HCT116 (cell line): Measurements from ENCODE around the gene PRSS1. TPM values are rescaled to one million over a fixed set of nuclear protein-coding genes. Genes with fewer than 3 reads are reported as not detected.

Experiments
- ATAC-seq: fragments of 200-7000 bp; cut with Tn5 transposase; 2 replicates; pipeline ENCODE4 v1.9.1; 2020; ENCODE audit warnings: mild to moderate bottlenecking, moderate library complexity
- BruUV-seq: library from RNA; stranded (reverse); fragments of 400-500 nt; replicated peaks from 2 replicates; lab custom pipeline; 2021; lab: Mats Ljungman, UMichigan
- CTCF ChIA-PET: fragments of 300-600 bp; sonication (Branson Sonifier 250); formaldehyde crosslinking; loops from one replicate; lab custom pipeline; 2021; ENCODE audit warnings: antibody characterized with exemption; lab: Charles Lee
- POLR2A ChIA-PET: fragments of 300-600, 350-600 bp; sonication (Branson Sonifier 250); formaldehyde crosslinking; loops from one replicate; lab custom pipeline; 2021; ENCODE audit warnings: antibody characterized with exemption; lab: Charles Lee
- RAD21 ChIA-PET, 2 experiments: fragments of 300-600 bp; sonication (Branson Sonifier 250); formaldehyde crosslinking; loops; one replicate each; lab custom pipeline; 2023; ENCODE audit warnings: low total read pairs in 2 of 2; ENCODE audit not compliant: uncharacterized antibody in 2 of 2, unreplicated experiment in 2 of 2, low non-redundant PET in 1 of 2; lab: Charles Lee
- DNase-seq: peaks from one replicate; pipeline ENCODE4 v3.0.0-alpha.2; 2010; ENCODE audit warnings: low read depth, low spot score
- H2AFZ ChIP-seq: fragments of 200-600 bp; shearing (Covaris generic), sonication (generic); 2 replicates; pipeline ENCODE4 v1.6.1; 2017; ENCODE audit warnings: low read depth, mixed run types, mixed read lengths, antibody characterized with exemption, low read length; ENCODE audit not compliant: poor library complexity, severe bottlenecking
- H3K27ac ChIP-seq: 2 replicates; pipeline ENCODE4 v1.5.1; 2012; ENCODE audit warnings: low read depth, low read length
- H3K27me3 ChIP-seq: fragments of 200-600 bp; sonication (generic); 2 replicates; pipeline ENCODE4 v1.6.1; 2016; ENCODE audit warnings: mixed run types, low read length, mixed read lengths; ENCODE audit not compliant: insufficient read depth
- H3K36me3 ChIP-seq, 2 experiments: fragments of 200-500 bp in 1 of 2; fragments of 200-600 bp in 1 of 2; sonication (Bioruptor generic) in 1 of 2; sonication (generic) in 1 of 2; 2 replicates each; pipeline versions ENCODE4 v1.5.1 to v1.6.1; 2014 to 2016; ENCODE audit warnings: low read length in 2 of 2, inconsistent platforms in 1 of 2, mixed read lengths in 1 of 2, mixed run types in 1 of 2; ENCODE audit not compliant: insufficient read depth in 2 of 2, control insufficient read depth in 1 of 2
- H3K4me1 ChIP-seq, 2 experiments: fragments of 200-600 bp in 1 of 2; sonication (generic) in 1 of 2; 2 replicates each; pipeline versions ENCODE4 v1.5.1 to v1.6.1; 2012 to 2017; ENCODE audit warnings: low read length in 2 of 2, inconsistent platforms in 1 of 2, mild to moderate bottlenecking in 1 of 2, mixed read lengths in 1 of 2, mixed run types in 1 of 2, moderate library complexity in 1 of 2; ENCODE audit not compliant: insufficient read depth in 2 of 2, control insufficient read depth in 1 of 2
- H3K4me2 ChIP-seq: fragments of 200-600 bp; sonication (generic); 2 replicates; pipeline ENCODE4 v1.6.1; 2017; ENCODE audit warnings: mixed run types, low read length, mixed read lengths
- H3K4me3 ChIP-seq, 2 experiments: fragments of 200-600 bp in 1 of 2; sonication (generic) in 1 of 2; replicated peaks in 1 of 2; 2 replicates each; pipeline ENCODE4 v1.5.1; 2011 to 2016; ENCODE audit warnings: low read length in 2 of 2, control low read depth in 1 of 2, low read depth in 1 of 2, mild to moderate bottlenecking in 1 of 2, mixed read lengths in 1 of 2, mixed run types in 1 of 2
- H3K79me2 ChIP-seq: fragments of 200-600 bp; sonication (generic); 2 replicates; pipeline ENCODE4 v1.6.1; 2017; ENCODE audit warnings: mild to moderate bottlenecking, mixed run types, low read length, moderate library complexity, mixed read lengths; ENCODE audit not compliant: insufficient read depth
- H3K9ac ChIP-seq: fragments of 200-600 bp; sonication (generic); 2 replicates; pipeline ENCODE4 v1.6.1; 2016; ENCODE audit warnings: low read length, mixed read lengths
- H3K9me2 ChIP-seq: fragments of 200-600 bp; sonication (generic), shearing (Covaris generic); 2 replicates; pipeline ENCODE4 v1.6.1; 2017; ENCODE audit warnings: mixed run types, mild to moderate bottlenecking, moderate library complexity; ENCODE audit not compliant: insufficient read depth
- H3K9me3 ChIP-seq, 2 experiments: fragments of 200-500 bp in 1 of 2; fragments of 200-600 bp in 1 of 2; sonication (Bioruptor generic) in 1 of 2; sonication (generic) in 1 of 2; 2 replicates each; pipeline ENCODE4 v1.6.1; 2014 to 2017; ENCODE audit warnings: low read length in 2 of 2, mixed read lengths in 2 of 2, inconsistent platforms in 1 of 2, low read depth in 1 of 2, mild to moderate bottlenecking in 1 of 2, mixed run types in 1 of 2, moderate library complexity in 1 of 2; ENCODE audit not compliant: control insufficient read depth in 1 of 2, insufficient read depth in 1 of 2
- H4K20me1 ChIP-seq: fragments of 200-600 bp; sonication (generic), shearing (Covaris generic); 2 replicates; pipeline ENCODE4 v1.6.1; 2017; ENCODE audit warnings: mixed run types, mild to moderate bottlenecking, moderate library complexity; ENCODE audit not compliant: insufficient read depth
- CEBPB ChIP-seq: IDR thresholded peaks from 2 replicates; pipeline ENCODE4 v1.6.1; 2012; ENCODE audit warnings: low read depth
- EGR1 ChIP-seq: IDR thresholded peaks from 2 replicates; pipeline ENCODE4 v1.6.1; 2012; ENCODE audit warnings: low read depth
- EZH2 ChIP-seq: fragments of 200-600 bp; sonication (generic); IDR thresholded peaks from 2 replicates; pipeline ENCODE4 v1.6.1; 2017; ENCODE audit warnings: antibody characterized with exemption, mixed run types
- FOSL1 ChIP-seq: IDR thresholded peaks from 2 replicates; pipeline ENCODE4 v1.6.1; 2012; ENCODE audit warnings: low read depth
- POLR2AphosphoS5 ChIP-seq: IDR thresholded peaks from 2 replicates; pipeline ENCODE4 v1.6.1; 2011; ENCODE audit warnings: mild to moderate bottlenecking, low read depth, low read length, moderate library complexity
- SIN3A ChIP-seq: IDR thresholded peaks from 2 replicates; pipeline ENCODE4 v1.6.1; 2012; ENCODE audit warnings: low read depth
- SP1 ChIP-seq: IDR thresholded peaks from 2 replicates; pipeline ENCODE4 v1.6.1; 2012; ENCODE audit warnings: low read depth
- SRF ChIP-seq: IDR thresholded peaks from 2 replicates; pipeline ENCODE4 v1.6.1; 2012; ENCODE audit warnings: low read depth
- TCF7L2 ChIP-seq: IDR thresholded peaks from 2 replicates; pipeline ENCODE4 v1.7.0; 2011; ENCODE audit warnings: borderline replicate concordance, inconsistent platforms; ENCODE audit not compliant: insufficient read depth, insufficient read length; ENCODE audit errors: extremely low read depth
- intact Hi-C: fragments of 100-400 bp; cut with micrococcal nuclease; formaldehyde crosslinking; loops from 2 replicates; pipeline ENCODE4 v1.10.0; 2022
- total RNA-seq: library from RNA; stranded (reverse); gene quantifications from one replicate; pipeline ENCODE4 v1.2.1, GENCODE V29; 2021; ENCODE audit not compliant: unreplicated experiment
- TF ChIP-seq, protein P1 (sequence below): IDR thresholded peaks from 2 replicates; pipeline ENCODE4 v1.6.1; 2012; ENCODE audit warnings: low read depth

PRSS1 gene
- total RNA-seq, 1 experiment from 2014 or later: 14.6 TPM

GRCh38 chr7:142767451-142767850 lies 18.2 kb downstream of the PRSS1 start:
- BruUV-seq: no TSS peak
- DNase-seq: no peak
- Histone ChIP-seq H3K27ac (no peak overlapping the region), H3K4me1 (no peaks in the 10 kb centered on the region), H3K4me2 (no peak overlapping the region), H3K9ac (no peak overlapping the region), H2AFZ (no peak overlapping the region), H3K9me2 (no peaks in the 10 kb centered on the region), H3K36me3 (no peaks in the 10 kb centered on the region), H4K20me1 (no peaks in the 10 kb centered on the region), H3K4me3 (no peak overlapping the region), H3K79me2 (no peaks in the 10 kb centered on the region), H3K27me3 (peaks cover 54% of the 10 kb centered on the region)
- RAD21 ChIA-PET: no interaction called here
- CTCF ChIA-PET: interaction anchor here (1.6 kb wide), 1 partner anchor 16 kb away, joined by 4 read pairs; no protein-coding TSS in a partner anchor
- POLR2A ChIA-PET: no interaction called here
- intact Hi-C loops: no loop called here
- ATAC-seq: no peak
- TF ChIP-seq POLR2AphosphoS5 (no peak), SRF (no peak), TCF7L2 (no peak), SP1 (no peak), SIN3A (no peak), FOSL1 (no peak), EZH2 (no peak), CEBPB (no peak), EGR1 (no peak)
- TF ChIP-seq, protein P1, sequence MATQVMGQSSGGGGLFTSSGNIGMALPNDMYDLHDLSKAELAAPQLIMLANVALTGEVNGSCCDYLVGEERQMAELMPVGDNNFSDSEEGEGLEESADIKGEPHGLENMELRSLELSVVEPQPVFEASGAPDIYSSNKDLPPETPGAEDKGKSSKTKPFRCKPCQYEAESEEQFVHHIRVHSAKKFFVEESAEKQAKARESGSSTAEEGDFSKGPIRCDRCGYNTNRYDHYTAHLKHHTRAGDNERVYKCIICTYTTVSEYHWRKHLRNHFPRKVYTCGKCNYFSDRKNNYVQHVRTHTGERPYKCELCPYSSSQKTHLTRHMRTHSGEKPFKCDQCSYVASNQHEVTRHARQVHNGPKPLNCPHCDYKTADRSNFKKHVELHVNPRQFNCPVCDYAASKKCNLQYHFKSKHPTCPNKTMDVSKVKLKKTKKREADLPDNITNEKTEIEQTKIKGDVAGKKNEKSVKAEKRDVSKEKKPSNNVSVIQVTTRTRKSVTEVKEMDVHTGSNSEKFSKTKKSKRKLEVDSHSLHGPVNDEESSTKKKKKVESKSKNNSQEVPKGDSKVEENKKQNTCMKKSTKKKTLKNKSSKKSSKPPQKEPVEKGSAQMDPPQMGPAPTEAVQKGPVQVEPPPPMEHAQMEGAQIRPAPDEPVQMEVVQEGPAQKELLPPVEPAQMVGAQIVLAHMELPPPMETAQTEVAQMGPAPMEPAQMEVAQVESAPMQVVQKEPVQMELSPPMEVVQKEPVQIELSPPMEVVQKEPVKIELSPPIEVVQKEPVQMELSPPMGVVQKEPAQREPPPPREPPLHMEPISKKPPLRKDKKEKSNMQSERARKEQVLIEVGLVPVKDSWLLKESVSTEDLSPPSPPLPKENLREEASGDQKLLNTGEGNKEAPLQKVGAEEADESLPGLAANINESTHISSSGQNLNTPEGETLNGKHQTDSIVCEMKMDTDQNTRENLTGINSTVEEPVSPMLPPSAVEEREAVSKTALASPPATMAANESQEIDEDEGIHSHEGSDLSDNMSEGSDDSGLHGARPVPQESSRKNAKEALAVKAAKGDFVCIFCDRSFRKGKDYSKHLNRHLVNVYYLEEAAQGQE: no peak
- TF ChIP-seq, all 23 proteins: peak for 0
- no peaks in the 10 kb centered on the region for H3K9me3 ChIP-seq
